COR-L47 (cell line): ENCODE results near the gene PYCARD.
"Not testable (repeated sequence)": the region's sequence is repeated elsewhere in the genome, so short reads cannot be mapped to it uniquely, and the experiment has no call there.

ENCODE experiments used
- DNase-seq: peaks from one replicate; lab custom pipeline; 2025; lab: John Stamatoyannopoulos, UW

PYCARD gene

DNA sequence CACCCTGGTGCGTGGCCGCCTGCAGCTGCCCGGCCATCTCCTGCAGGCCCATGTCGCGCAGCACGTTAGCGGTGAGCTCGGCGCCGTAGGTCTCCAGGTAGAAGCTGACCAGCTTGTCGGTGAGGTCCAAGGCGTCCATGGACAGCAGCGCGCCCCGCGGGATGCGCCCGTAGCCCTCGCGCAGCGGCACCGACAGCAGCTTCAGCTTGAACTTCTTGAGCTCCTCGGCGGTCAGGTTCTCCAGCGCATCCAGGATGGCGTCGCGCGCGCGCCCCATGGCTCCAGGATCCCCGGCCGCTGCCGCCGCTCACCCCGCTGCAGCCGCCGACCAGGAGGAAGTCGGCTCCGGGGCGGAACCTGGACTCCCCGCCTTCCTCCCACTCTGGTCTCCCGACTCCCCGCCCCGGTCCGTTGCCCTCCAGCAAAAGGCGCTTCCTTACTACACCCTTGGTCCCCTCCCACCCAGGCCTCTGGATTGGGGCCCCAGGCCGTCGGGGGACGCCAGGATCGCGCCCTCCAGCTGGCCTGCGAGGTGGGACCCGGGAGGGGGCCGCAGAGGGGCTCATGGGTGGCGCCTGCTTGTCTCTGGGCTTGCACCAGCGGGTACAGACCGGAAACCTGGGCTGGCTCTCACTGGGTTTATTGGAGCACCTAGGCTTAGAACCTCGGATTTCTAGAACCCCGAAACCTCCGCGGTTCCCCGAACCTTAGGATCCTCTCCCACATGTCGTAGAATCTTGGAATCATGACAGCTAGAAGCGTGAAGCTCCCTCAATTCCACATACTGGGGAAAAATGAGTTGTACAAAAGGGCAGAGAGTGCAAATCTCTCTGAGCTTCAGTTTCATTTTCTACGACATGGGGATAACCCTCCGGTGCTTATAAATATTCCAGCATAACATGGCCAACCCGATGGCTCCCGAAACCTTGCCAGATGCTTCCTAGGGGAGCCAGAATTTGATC lies at the start of gene PYCARD:
TSS of gene PYCARD (minus strand) at position 347 of the 962 bp plus-strand sequence. CDS start at position 277, 70 bp downstream.
- DNase-seq, result no peak

DNA sequence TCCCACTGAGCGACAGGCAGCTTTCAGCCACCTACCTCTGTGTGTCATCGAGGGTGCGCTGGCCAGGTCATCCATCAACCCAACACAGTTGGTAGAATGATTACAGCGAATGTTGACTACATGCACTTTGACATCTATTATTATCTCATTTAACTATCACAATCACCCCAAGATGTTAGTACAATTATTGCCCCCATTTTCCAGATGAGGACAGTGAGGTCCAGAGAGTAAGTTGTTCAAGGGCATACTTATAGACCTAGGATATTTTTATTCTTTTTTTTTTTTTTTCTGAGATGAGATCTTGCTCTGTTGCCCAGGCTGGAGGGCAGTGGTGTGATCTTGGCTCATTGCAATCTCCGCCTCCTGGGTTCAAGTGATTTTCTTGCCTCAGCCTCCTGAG lies 48.9 kb upstream of the PYCARD start:
- no peak for DNase-seq

DNA sequence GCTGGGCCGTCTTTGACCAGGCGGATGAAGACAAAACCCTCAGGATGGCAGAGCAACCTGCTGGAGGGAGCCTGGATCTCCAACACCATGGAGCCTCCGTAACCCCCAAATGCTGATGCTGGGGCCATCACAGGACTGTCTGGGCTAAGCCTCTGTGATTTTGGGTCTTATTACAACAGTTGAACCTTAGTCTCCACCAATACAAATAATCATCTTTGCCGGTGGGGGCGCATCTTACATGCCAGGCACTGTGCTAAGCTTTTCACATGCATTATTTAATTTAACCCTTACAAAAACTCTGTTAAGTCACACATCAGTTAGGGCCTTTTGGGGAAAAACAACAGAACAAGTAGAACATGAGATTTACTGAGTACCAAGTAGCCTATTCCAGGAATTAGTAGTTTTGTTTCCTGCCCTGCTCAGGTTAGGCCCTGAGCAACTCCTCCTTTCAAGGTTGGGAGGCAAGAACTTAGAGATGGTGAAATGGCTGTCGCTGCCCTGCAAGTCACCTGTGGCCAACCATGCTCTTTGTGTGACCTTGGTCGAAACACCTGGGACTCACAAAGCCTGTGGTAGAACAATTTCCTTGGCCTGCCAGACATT lies 48.3 kb upstream of the PYCARD start:
- DNase-seq, result no peak

DNA sequence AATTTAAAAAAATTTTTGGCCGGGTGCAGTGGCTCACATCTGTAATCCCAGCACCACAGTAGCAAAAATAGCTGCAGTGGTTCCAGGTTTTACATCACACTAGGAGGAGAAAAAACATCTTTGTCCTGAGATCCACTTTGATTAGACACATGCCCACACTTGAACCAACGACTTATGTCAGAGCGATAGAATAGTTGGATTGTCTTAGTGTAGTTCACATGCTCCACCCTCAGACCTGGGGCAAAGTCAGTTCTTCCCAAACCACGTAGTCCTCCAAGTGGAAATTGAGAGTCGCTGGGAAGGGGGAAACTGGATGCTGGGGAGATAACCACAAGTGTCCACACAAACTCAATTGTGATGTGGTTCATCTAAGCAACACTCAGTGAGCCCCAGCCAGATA lies 45.8 kb upstream of the PYCARD start:
- no peak for DNase-seq

DNA sequence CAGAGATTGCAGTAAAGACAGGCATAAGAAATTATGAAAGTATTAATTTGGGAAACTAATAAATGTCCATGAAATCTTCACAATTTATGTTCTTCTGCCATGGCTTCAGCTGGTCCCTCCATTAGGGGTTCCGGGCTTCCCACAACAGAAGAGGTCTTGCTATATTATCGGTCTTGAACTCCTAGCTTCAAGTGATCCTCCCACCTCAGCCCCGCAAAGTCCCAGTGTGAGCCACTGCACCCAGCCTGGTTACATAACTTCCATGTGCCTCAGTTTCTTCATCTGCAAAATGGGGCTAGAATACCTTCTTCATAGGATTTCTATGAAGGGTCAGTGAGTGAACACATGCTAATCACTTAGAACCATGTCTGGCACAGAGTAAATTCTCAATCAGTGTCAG lies 43.7 kb upstream of the PYCARD start:
- no peak for DNase-seq

DNA sequence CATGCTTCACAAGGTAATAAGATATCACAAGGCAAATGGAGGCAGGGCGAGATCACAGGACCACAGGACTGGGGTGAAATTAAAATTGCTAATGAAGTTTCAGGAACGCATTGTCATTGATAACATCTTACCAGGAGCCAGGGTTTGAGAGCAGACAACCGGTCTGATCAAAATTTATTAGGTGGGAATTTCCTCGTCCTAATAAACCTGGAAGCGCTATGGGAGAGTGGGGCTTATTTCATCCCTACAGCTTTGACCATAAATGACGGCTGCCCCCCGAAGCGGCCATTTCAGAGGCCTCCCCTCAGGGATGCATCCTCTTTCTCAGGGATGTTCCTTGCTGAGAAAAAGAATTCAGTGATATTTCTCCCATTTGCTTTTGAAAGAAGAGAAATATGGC lies 43.0 kb upstream of the PYCARD start:
- not testable (repeated sequence) for DNase-seq

DNA sequence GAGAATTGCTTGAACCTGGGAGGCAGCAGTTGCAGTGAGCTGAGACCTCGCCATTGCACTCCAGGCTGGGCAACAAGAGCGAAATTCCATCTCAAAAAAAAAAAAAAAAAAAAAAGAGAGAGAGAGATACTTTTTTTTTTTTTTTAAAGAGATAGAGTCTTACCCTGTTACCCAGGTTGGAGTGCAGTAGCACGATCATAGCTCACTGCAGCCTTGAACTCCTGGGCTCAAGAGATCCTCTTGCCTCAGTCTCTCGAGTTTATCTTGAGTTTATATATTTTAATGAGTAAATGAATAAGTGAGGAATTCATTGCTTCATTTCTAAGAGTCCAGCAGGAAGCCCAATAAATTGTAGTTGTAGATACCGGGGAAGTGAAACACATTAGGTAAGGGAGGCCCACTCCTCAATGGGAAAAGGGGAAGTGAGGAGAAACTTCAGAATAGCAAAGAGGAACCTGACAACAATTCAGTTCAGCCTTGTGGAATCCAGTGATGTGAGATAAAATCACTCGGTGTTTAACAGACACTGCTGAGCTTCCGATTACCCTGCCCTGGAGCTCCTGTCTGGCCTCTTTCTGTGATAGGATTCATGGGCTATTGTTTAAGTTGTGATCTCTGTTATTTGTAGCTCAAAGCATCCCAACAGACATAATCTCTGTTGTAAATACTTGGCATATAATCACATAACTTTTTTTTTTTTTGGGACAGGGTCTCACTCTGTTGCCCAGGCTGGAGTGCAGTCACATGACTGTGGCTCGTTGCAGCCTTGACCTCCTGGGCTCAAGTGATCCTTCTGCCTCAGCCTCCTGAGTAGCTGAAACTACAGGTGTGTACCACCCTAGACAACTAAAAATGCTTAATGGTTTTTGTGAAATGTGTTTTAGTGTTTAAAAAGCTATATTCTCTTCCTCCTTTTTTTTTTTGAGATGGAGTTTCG lies 41.4 kb upstream of the PYCARD start:
- DNase-seq, result no peak

DNA sequence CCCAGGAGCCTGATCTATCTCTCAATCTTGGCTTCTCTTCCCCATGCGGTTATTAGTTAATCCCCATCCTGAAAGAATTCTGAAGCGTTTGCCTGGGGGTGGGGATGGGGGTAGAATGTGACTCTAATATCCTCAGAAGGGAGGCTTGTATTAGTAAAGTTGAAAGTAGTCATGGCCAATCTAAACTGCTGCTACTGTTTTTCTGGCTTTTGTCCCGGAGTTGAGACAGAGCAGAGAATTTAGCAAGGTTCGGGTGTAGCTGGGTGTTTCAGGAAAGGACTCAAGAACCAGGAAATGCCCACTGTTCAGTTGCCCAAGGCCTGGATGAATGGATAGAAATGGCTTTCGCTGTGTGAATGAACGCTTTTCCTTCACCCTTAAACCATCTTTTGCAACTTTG lies 39.6 kb upstream of the PYCARD start:
- no peak for DNase-seq

DNA sequence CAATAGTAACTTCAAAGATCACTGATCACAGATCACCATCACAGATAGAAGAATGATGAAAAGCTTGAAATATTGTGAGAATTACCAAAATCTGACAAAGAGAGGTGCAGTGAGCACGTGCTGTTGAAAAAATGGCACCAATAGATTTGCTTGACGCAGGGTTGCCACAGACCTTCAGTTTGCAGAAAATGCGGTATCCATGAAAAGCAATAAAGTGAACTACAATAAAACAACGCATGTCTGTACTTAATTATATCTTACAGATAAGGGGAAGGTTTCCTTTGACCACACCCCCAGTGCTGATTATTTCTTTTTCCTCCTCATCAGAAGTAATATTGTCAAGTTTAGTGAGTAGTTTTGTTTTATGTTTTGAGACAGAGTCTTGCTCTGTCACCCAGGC lies 35.5 kb upstream of the PYCARD start:
- DNase-seq, result no peak

DNA sequence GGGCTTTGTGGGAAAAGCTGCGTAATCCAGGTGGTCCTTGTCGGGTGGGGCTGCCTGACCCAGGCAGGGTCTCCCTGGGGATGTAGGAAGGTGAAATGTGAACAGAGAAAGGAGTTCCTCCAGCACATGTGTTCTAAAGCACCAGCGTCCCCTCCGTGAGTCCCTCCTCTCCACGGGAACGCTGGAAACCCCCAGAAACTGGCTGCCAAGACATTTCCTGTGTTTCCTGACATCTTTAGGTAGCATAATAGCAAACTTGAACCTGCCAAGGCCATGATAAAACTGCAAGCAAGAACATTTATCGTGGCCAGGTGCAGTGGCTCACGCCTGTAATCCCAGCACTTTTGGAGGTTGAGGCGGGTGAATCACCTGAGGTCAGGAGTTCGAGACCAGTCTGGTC lies 26.9 kb upstream of the PYCARD start:
- no peak for DNase-seq

DNA sequence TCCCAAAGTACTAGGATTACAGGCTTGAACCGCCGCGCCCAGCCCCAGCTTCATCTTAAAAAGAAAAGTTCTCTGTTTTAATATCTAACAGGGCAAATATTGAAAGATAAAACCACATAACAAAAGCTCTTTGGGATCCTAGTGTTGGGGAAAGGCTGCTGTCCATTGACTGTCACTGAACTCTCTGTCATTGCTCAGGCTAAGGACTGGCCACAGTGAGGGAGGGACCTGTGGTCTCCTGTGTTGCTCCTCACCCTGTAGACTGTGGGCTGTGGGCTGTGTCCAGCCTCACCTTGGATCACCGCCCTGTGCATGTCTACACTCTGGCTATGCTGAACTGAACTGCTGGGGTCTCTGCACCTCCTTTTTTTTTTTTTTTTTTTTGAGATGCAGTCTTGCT lies 25.6 kb upstream of the PYCARD start:
- no peak for DNase-seq

DNA sequence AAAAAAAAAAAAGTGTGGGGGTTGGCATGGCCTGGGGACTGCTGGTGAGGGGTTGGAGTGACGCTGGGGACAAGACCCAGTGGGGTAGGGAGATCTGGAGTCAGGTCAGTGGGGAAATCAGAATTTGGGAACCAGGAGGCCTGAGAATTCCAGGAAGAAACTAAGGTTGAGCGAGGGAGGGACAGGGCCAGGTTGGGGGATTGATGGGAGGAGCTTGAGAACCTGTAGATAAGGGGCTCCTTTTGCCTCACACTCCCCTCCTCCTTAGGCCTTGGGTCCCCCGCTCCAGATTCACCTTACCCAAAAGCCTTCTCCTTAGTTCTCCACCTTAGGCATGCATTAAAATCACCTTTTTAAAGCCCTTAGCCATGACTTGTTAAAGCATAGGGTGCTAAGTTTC lies 22.6 kb upstream of the PYCARD start:
- no peak for DNase-seq

DNA sequence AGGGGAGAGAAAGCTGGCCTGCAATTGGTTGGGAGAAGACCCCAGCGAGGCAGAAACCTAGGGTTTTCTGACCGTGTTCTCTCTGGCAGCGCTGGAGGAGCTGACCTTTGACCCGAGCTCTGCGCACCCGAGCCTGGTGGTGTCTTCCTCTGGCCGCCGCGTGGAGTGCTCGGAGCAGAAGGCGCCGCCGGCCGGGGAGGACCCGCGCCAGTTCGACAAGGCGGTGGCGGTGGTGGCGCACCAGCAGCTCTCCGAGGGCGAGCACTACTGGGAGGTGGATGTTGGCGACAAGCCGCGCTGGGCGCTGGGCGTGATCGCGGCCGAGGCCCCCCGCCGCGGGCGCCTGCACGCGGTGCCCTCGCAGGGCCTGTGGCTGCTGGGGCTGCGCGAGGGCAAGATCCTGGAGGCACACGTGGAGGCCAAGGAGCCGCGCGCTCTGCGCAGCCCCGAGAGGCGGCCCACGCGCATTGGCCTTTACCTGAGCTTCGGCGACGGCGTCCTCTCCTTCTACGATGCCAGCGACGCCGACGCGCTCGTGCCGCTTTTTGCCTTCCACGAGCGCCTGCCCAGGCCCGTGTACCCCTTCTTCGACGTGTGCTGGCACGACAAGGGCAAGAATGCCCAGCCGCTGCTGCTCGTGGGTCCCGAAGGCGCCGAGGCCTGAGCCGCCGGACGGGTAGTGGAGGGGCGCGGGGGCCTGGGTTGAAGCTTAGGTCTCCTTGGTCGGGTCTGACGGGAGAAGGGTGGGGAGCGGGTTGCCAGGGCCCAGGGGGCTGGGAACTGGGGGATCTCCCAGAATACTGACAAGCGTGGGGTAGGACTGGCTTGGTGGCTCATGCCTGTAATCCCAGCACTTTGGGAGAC lies 21.8 kb upstream of the PYCARD start:
- no peak for DNase-seq

DNA sequence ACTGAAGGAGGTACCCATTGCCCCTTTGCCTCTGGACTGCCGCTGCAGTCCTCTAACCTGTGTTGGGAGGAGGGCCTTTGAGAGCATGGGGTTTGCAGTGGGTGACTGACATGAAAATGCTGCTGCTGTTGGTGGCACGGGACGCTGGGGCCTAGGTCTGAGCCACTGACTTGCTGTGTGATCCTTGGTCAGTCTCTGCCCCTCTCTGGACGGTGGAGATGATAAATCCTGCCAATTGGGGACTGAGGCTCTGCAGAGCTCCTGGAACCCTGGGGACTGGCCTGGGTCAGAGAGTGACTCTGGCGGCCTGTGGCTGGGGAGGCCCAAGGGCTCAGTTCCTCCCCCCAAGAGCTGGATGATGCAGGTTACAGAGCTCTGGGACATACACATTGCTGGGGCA lies 20.5 kb upstream of the PYCARD start:
- no peak for DNase-seq

DNA sequence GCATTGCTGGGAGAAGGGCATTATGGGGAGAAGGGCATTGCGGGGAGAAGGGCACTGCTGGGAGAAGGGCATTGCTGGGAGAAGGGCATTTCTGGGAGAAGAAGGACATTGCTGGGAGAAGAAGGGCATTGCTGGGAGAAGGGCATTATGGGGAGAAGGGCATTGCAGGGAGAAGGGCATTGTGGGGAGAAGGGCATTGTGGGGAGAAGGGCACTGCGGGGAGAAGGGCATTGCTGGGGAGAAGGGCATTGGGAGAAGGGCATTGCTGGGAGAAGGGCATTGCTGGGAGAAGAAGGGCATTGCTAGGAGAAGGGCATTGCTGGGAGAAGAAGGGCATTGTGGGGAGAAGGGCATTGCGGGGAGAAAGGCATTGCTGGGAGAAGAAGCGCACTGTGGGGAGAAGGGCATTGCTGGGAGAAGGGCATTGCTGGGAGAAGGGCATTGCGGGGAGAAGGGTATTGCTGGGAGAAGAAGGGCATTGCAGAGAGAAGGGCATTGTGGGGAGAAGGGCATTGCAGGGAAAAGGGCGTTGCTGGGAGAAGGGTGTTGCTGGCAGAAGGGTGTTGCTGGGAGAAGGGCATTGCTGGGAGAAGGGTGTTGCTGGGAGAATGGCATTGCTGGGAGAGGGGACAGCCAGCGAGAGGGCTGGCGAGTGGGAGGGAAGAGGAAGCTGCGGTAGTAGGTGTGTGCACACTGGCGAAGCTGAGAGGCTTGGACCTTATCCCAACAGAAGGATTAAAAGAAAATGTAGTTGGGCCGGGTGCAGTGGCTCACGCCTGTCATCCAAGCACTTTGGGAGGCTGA lies 19.0 kb upstream of the PYCARD start:
- DNase-seq, result no peak

DNA sequence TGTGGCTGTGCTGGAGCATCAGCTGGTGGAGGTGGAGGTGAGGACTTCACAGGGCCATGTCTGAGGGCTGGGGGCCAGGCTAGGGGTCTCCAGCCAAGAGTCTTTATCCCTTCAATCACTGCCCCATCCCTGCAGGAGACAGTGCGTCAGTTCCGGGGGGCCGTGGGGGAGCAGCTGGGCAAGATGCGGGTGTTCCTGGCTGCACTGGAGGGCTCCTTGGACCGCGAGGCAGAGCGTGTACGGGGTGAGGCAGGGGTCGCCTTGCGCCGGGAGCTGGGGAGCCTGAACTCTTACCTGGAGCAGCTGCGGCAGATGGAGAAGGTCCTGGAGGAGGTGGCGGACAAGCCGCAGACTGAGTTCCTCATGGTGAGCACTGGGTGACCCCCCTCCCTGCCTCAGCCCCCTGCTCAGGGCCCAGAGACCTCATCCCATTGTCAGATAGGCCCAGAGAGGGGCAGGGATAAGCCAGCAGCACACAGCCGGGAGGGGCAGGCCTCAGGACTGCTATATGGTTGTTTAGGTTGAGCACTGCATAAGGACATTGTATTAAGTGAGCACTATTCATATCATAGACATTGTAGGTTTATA lies 16.7 kb upstream of the PYCARD start:
- no peak for DNase-seq

DNA sequence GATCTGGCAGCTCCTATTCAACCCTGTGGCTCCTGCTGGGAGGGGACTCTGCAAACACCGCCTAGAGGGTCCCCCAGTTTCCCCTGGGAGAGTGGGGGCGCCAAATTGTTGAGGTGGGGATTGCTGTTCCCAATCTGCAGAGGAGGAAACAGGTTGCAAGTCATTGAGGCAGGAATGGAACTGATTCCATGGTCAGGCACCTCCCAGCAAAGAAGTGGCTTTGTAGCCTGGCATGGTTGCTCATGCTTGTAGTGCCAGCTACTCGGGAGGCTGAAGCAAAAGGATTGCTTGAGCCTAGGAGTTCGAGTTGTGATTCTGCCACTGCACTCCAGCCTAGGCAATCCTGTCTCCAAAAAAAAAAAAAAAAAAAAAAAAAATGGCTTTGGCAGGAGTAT lies 14.6 kb upstream of the PYCARD start:
- DNase-seq, result no peak

DNA sequence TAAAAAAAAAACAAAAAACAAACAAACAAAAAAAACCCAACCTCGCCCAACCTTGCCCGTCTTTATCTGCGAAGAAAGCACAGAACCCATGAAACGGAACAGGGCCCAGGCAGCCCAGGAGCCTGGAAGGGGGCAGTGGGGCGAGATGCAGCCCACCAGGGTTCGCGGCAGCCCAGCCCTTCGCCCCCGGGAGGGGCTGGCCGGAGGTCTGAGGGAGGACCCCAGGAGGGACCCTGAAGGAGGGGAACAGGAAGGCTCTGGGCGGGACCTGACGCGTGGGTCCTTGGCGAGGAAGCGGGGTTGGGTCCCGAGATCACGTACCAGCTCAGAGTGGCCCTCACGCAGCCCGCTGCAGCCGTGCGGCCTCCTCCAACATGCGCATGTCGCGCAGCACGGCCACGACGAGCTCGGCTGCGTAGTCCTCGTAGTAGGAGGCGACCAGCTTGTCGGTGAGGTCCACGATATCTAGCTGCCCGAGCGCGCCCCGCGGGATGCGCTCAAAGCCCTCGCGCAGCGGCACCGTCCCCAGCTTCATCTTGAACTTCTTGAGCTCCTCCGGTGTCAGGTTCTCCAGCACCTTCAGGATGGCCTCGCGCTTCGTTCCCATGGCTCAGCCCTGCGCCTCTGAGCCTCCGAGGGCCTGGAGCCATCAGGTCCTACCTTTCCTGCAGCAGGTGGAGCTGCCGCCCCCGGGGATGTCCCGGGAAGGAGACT lies 14.0 kb upstream of the PYCARD start, which contains the start of gene PYDC1:
TSS of gene PYDC1 (minus strand) at position 714 of the 714 bp plus-strand sequence. CDS start at position 607, 107 bp downstream.
- no peak for DNase-seq
